B cell (primary cell): ENCODE data around the gene MAP7D2. TPM values are rescaled to one million over a fixed set of nuclear protein-coding genes. Genes with fewer than 3 reads are reported as not detected.

Source experiments
- ATAC-seq: fragments of 200-7000 bp; cut with Tn5 transposase; one replicate; pipeline ENCODE4 v1.10.0; 2021; ENCODE audit warnings: low read depth, mild to moderate bottlenecking, moderate number of reproducible peaks, moderate library complexity
- CTCF ChIA-PET: fragments of 350-600 bp; sonication (Branson Sonifier 250); formaldehyde crosslinking; loops from one replicate; lab custom pipeline; 2021; ENCODE audit warnings: antibody characterized with exemption, inconsistent platforms; lab: Charles Lee
- POLR2A ChIA-PET: fragments of 350-600 bp; sonication (Branson Sonifier 250); formaldehyde crosslinking; loops from one replicate; lab custom pipeline; 2021; ENCODE audit warnings: antibody characterized with exemption; lab: Charles Lee
- DNase-seq: peaks from one replicate; pipeline ENCODE4 v3.0.0; 2013
- H2AFZ ChIP-seq: 2 replicates; pipeline ENCODE4 v1.6.1; 2012; ENCODE audit warnings: mild to moderate bottlenecking, low read depth, low read length; ENCODE audit not compliant: insufficient read depth, poor library complexity, severe bottlenecking
- H3K27ac ChIP-seq, 2 donors: 1 replicate in 1 of 2; 2 replicates in 1 of 2; pipeline ENCODE4 v1.5.1; 2012 to 2013; ENCODE audit warnings: low read length in 2 of 2, mild to moderate bottlenecking in 2 of 2, moderate library complexity in 1 of 2
- H3K27me3 ChIP-seq, 4 experiments: fragments of 200-600 bp in 1 of 4; sonication (generic) in 1 of 4; replicated peaks in 1 of 4; 1 replicate in 2 of 4; 2 replicates in 2 of 4; pipeline versions ENCODE4 v1.6.1 to v1.7.0; 2013 to 2016; ENCODE audit warnings: low read length in 3 of 4, mild to moderate bottlenecking in 2 of 4, mixed read lengths in 1 of 4, moderate library complexity in 1 of 4; ENCODE audit not compliant: insufficient read depth in 4 of 4, control insufficient read depth in 3 of 4; ENCODE audit errors: control extremely low read depth in 1 of 4
- H3K36me3 ChIP-seq, 2 experiments: replicated peaks in 1 of 2; 1 replicate in 1 of 2; 2 replicates in 1 of 2; pipeline versions ENCODE4 v1.6.1 to v1.7.1; 2013; ENCODE audit warnings: low read length in 1 of 2; ENCODE audit not compliant: insufficient read depth in 2 of 2, control insufficient read depth in 1 of 2; ENCODE audit errors: control extremely low read depth in 1 of 2, extremely low read depth in 1 of 2
- H3K4me1 ChIP-seq, 2 donors: fragments of 200-600 bp in 1 of 2; sonication (generic) in 1 of 2; 1 replicate in 1 of 2; 2 replicates in 1 of 2; pipeline versions ENCODE4 v1.5.1 to v1.6.1; 2013 to 2017; ENCODE audit warnings: low read length in 2 of 2; ENCODE audit not compliant: control insufficient read depth in 2 of 2, insufficient read depth in 2 of 2
- H3K4me2 ChIP-seq: replicated peaks from 2 replicates; pipeline ENCODE3; 2012; ENCODE audit warnings: mild to moderate bottlenecking, low read depth, low read length; ENCODE audit not compliant: poor library complexity, severe bottlenecking
- H3K4me3 ChIP-seq, 5 experiments: fragments of 200-600 bp in 1 of 5; sonication (generic) in 1 of 5; 1 replicate in 3 of 5; 2 replicates in 2 of 5; pipeline versions ENCODE4 v1.5.1 to v1.7.0; 2011 to 2016; ENCODE audit warnings: low read length in 4 of 5, mild to moderate bottlenecking in 4 of 5, low read depth in 2 of 5, control low read depth in 1 of 5, moderate library complexity in 1 of 5; ENCODE audit not compliant: insufficient read depth in 1 of 5; ENCODE audit errors: control extremely low read depth in 1 of 5, extremely low read depth in 1 of 5
- H3K79me2 ChIP-seq: fragments of 200-600 bp; sonication (generic); one replicate; pipeline ENCODE4 v1.6.0; 2016; ENCODE audit warnings: low read length; ENCODE audit not compliant: control insufficient read depth, insufficient read depth
- H3K9ac ChIP-seq: fragments of 200-600 bp; sonication (generic); 2 replicates; pipeline ENCODE4 v1.6.1; 2017; ENCODE audit warnings: mild to moderate bottlenecking, low read length, moderate library complexity
- H3K9me3 ChIP-seq, 3 donors: one replicate each; pipeline versions ENCODE4 v1.6.1 to v1.7.1; 2013; ENCODE audit warnings: low read length in 2 of 3; ENCODE audit not compliant: control insufficient read depth in 2 of 3, insufficient read depth in 1 of 3; ENCODE audit errors: control extremely low read depth in 1 of 3
- H4K20me1 ChIP-seq: 2 replicates; pipeline ENCODE4 v1.6.0; 2012; ENCODE audit warnings: mild to moderate bottlenecking, low read length; ENCODE audit not compliant: insufficient read depth, control insufficient read depth, poor library complexity, severe bottlenecking
- H3K27ac Mint-ChIP-seq: one replicate; pipeline ENCODE4 v1.8.0; 2021; ENCODE audit warnings: mixed read lengths
- H3K27me3 Mint-ChIP-seq: one replicate; pipeline ENCODE4 v1.8.0; 2021; ENCODE audit warnings: mixed read lengths
- H3K4me1 Mint-ChIP-seq: one replicate; pipeline ENCODE4 v1.8.0; 2021; ENCODE audit warnings: mixed read lengths
- H3K4me3 Mint-ChIP-seq: one replicate; pipeline ENCODE4 v1.8.0; 2021; ENCODE audit warnings: mixed read lengths
- H3K9me3 Mint-ChIP-seq: one replicate; pipeline ENCODE4 v1.8.0; 2022; ENCODE audit warnings: mixed read lengths; ENCODE audit not compliant: insufficient read depth
- EZH2 ChIP-seq: IDR thresholded peaks from 2 replicates; pipeline ENCODE4 v1.6.1; 2012; ENCODE audit warnings: borderline replicate concordance, low read depth, mild to moderate bottlenecking, moderate library complexity, low read length; ENCODE audit not compliant: insufficient read depth, poor library complexity, severe bottlenecking
- WGBS: methylation state at CpG from one replicate; pipeline ENCODE4 v1.1.5; 2013; ENCODE audit warnings: missing lambda C conversion rate; ENCODE audit not compliant: insufficient coverage; 5-methylcytosine and 5-hydroxymethylcytosine counted together
- intact Hi-C: fragments of 100-400 bp; cut with micrococcal nuclease; formaldehyde crosslinking; loops from one replicate; pipeline ENCODE4 v1.10.0; 2022
- polyA plus RNA-seq: library from polyadenylated mRNA; depleted of rRNA; stranded (reverse); fragments of >200 nt; gene quantifications from 2 replicates; pipeline ENCODE4 v1.2.3, GENCODE V29; 2012
- total RNA-seq, 2 donors: library from RNA; stranded (reverse); fragments of 120-200 nt in 1 of 2; gene quantifications; 1 replicate in 1 of 2; 2 replicates in 1 of 2; pipeline versions ENCODE4 v1.2.3 to v1.2.4, GENCODE V29; 2013 to 2022
- TF ChIP-seq, protein P1 (sequence below): fragments of 200-600 bp; IDR thresholded peaks from one replicate; pipeline ENCODE4 v1.8.0; 2022; ENCODE audit warnings: antibody characterized with exemption, mild to moderate bottlenecking

Gene MAP7D2
- total and polyA plus RNA-seq, 2 donors (not counting 1 experiment from before 2014, with no cell fraction given), result 0.54 TPM; not detected in 1

GRCh38 chrX:20130357-20130756 lies 13.7 kb upstream of the MAP7D2 start:
- no peak overlapping the region for H3K4me2 ChIP-seq
- no peaks in the 10 kb centered on the region for H3K9me3 ChIP-seq
- H3K4me3 ChIP-seq, result no peak overlapping the region
- H3K4me1 ChIP-seq, result no peaks in the 10 kb centered on the region
- peaks cover 6 to 30% of the 10 kb centered on the region in 2 experiments for H3K36me3 ChIP-seq
- H3K27ac Mint-ChIP-seq, result no peak overlapping the region
- ATAC-seq (no peak), DNase-seq (no peak)
- no peaks in the 10 kb centered on the region for H3K79me2 ChIP-seq
- intact Hi-C loops, result no loop called here
- ChIA-PET POLR2A (interaction anchor here (0.6 kb wide), 1 partner anchor 237 kb away, joined by 3 read pairs; no protein-coding TSS in a partner anchor), CTCF (interaction anchor here (0.7 kb wide), 1 partner anchor 598 kb away, joined by 3 read pairs; no protein-coding TSS in a partner anchor)
- no peak overlapping the region for H3K9ac ChIP-seq
- WGBS, result no CpG with 5 or more reads among the region's 1 CpG
- H2AFZ ChIP-seq, result no peak overlapping the region
- no peak overlapping the region for H3K4me3 Mint-ChIP-seq
- H3K9me3 Mint-ChIP-seq, result no peaks in the 10 kb centered on the region
- H4K20me1 ChIP-seq, result no peaks in the 10 kb centered on the region
- H3K27me3 ChIP-seq, result no peaks in the 10 kb centered on the region
- no peaks in the 10 kb centered on the region for H3K27me3 Mint-ChIP-seq
- no peaks in the 10 kb centered on the region for H3K4me1 Mint-ChIP-seq
- no peak overlapping the region for H3K27ac ChIP-seq
- TF ChIP-seq, protein P1, sequence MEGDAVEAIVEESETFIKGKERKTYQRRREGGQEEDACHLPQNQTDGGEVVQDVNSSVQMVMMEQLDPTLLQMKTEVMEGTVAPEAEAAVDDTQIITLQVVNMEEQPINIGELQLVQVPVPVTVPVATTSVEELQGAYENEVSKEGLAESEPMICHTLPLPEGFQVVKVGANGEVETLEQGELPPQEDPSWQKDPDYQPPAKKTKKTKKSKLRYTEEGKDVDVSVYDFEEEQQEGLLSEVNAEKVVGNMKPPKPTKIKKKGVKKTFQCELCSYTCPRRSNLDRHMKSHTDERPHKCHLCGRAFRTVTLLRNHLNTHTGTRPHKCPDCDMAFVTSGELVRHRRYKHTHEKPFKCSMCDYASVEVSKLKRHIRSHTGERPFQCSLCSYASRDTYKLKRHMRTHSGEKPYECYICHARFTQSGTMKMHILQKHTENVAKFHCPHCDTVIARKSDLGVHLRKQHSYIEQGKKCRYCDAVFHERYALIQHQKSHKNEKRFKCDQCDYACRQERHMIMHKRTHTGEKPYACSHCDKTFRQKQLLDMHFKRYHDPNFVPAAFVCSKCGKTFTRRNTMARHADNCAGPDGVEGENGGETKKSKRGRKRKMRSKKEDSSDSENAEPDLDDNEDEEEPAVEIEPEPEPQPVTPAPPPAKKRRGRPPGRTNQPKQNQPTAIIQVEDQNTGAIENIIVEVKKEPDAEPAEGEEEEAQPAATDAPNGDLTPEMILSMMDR, result no peak
- no peak for TF ChIP-seq EZH2

DNA sequence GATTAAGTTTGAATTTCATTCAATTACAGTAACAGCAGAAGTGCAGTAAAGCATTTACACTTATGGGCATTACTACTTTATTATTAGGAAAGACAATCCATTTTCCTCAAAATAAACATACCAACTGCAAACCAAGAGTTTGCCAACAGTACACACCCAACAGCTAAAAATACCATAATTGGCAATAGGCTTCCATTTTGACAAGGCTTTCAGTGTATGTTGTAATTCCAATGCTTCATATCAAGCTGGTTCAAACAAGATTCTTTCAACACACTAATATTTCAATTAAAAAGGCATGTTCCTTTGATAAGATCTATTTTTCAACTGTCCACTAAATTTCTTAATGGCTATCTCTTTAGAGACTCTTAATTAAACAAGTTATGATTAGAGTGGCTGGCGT lies 12.8 kb upstream of the MAP7D2 start:
- H3K79me2 ChIP-seq, result no peaks in the 10 kb centered on the region
- Mint-ChIP-seq H3K27me3 (no peaks in the 10 kb centered on the region), H3K4me3 (no peak overlapping the region), H3K4me1 (no peaks in the 10 kb centered on the region), H3K9me3 (no peaks in the 10 kb centered on the region), H3K27ac (no peak overlapping the region)
- H3K9me3 ChIP-seq, result no peaks in the 10 kb centered on the region
- H3K4me3 ChIP-seq, result no peak overlapping the region
- POLR2A ChIA-PET, result interaction anchor here (0.6 kb wide), 1 partner anchor 237 kb away, joined by 3 read pairs; no protein-coding TSS in a partner anchor
- H4K20me1 ChIP-seq, result no peaks in the 10 kb centered on the region
- no peak overlapping the region for H3K4me2 ChIP-seq
- DNase-seq, result no peak
- H3K9ac ChIP-seq, result no peak overlapping the region
- H3K27ac ChIP-seq, result no peak overlapping the region
- CTCF ChIA-PET, result no interaction called here
- H3K36me3 ChIP-seq, result peaks cover 6 to 25% of the 10 kb centered on the region in 2 experiments
- intact Hi-C loops, result no loop called here
- H3K27me3 ChIP-seq, result no peaks in the 10 kb centered on the region
- no peak overlapping the region for H2AFZ ChIP-seq
- no peaks in the 10 kb centered on the region for H3K4me1 ChIP-seq
- no CpG with 5 or more reads among the region's 1 CpG for WGBS
- TF ChIP-seq, protein P1, result no peak
- TF ChIP-seq EZH2, result no peak
- ATAC-seq, result no peak
